Measurements from ENCODE around the gene MSMP. TPM values are rescaled to one million over a fixed set of nuclear protein-coding genes. Genes with fewer than 3 reads are reported as not detected.

Gene MSMP
- total and polyA plus RNA-seq, 9 of the 15 experiments (the other 6 are each of a cell fraction or from before 2014, with no cell fraction given): 0.60 TPM; not detected in 8

- TF ChIP-seq ZNF318 (IDR thresholded peaks at IDR 0.05; ENCODE audit: borderline replicate concordance in 1 of 2, low read depth in 1 of 2) (no peak), ZSCAN32 (CRISPR knock-in tag; IDR thresholded peaks at IDR 0.05) (no peak), DDX20 (tag; IDR thresholded peaks at IDR 0.05; ENCODE audit: low read depth) (no peak), FOS (IDR thresholded peaks at IDR 0.05; ENCODE audit: extremely low read depth, insufficient read length) (no peak), SAP30 (IDR thresholded peaks at IDR 0.05; ENCODE audit: borderline replicate concordance, insufficient read depth, low read depth, low read length, poor library complexity, severe bottlenecking) (no peak), HOMEZ (CRISPR knock-in tag; IDR thresholded peaks at IDR 0.05) (no peak), MLLT1 (IDR thresholded peaks at IDR 0.05) (no peak), TAF15 (IDR thresholded peaks at IDR 0.05; ENCODE audit: low read depth, low read length) (no peak), ZNF717 (CRISPR knock-in tag; IDR thresholded peaks at IDR 0.05) (no peak), CREBBP (IDR thresholded peaks at IDR 0.05; ENCODE audit: low read depth, low read length) (no peak), PHF21A (IDR thresholded peaks at IDR 0.05; ENCODE audit: borderline replicate concordance, low read depth) (no peak), HDAC6 (IDR thresholded peaks at IDR 0.05; ENCODE audit: low read depth, low read length) (no peak)
- ChIA-PET CTCF (ENCODE audit: low intra/inter-chr PET ratio) (no interaction called here), POLR2A (interaction anchor here (0.6 to 1.2 kb wide), 2 partner anchors 11 to 75 kb away, joined by 3 to 5 read pairs; no protein-coding TSS in a partner anchor)
- 86% methylated on average over 2 of the region's 2 CpGs for WGBS (ENCODE audit: insufficient coverage, low coverage, missing lambda C conversion rate)
- H3K79me2 ChIP-seq (ENCODE audit: control insufficient read depth, insufficient read depth, low read length): peaks cover 53% of the 10 kb centered on the region
- H3K27ac ChIP-seq (ENCODE audit: extremely low read depth, low read depth, low read length): no peak overlapping the region
- no peak overlapping the region for H3K4me2 ChIP-seq (ENCODE audit: insufficient read depth, low read length)
- no peaks in the 10 kb centered on the region for H3K27me3 ChIP-seq (ENCODE audit: control insufficient read depth in 2 of 2, insufficient read depth in 2 of 2, low read length in 2 of 2)
- H3K36me3 ChIP-seq (ENCODE audit: control insufficient read depth, insufficient read depth, low read length): no peaks in the 10 kb centered on the region
- H3K9me1 ChIP-seq (ENCODE audit: control insufficient read depth, insufficient read depth, low read length): no peaks in the 10 kb centered on the region
- H2AFZ ChIP-seq (ENCODE audit: low read depth, low read length): no peak overlapping the region
- no peak overlapping the region for H3K4me3 ChIP-seq
- in situ Hi-C loops (cut with MboI): no loop called here
- no peak overlapping the region for H3K9ac ChIP-seq (ENCODE audit: insufficient read depth in 1 of 2, low read depth in 2 of 2, low read length in 2 of 2)
- ATAC-seq: no peak
- no peak for FAIRE-seq
- peaks cover 0 to 9% of the 10 kb centered on the region in 2 experiments; a peak in 3 of 5 replicates for H3K4me1 ChIP-seq (replicated peaks in 1 of 2; ENCODE audit: control insufficient read depth in 2 of 2, insufficient read depth in 2 of 2, low read length in 2 of 2)
- intact Hi-C loops (cut with micrococcal nuclease): no loop called here
- no peaks in the 10 kb centered on the region for H4K20me1 ChIP-seq (replicated peaks; ENCODE audit: control insufficient read depth, insufficient read depth, low read length)
- no peak for DNase-seq (ENCODE audit: extremely low read depth in 1 of 4, low spot score in 3 of 4)
- no peaks in the 10 kb centered on the region for H3K9me3 ChIP-seq (replicated peaks; ENCODE audit: control insufficient read depth, insufficient read depth, low read depth, low read length)
- BruUV-seq (replicated peaks): no TSS peak
These were observed 6.6 kb upstream of the MSMP start for GRCh38 chr9:35760651-35761050.

All from K562 (cell line).